ENCODE data around the gene KLHDC7B.

The KLHDC7B gene

GRCh38 chr22:50545522-50546325, at the start of gene KLHDC7B:
Gene KLHDC7B (plus strand): TSS chr22:50545899. CDS start chr22:50546244, 345 bp downstream.
- no peak for DNase-seq (ENCODE audit: extremely low read depth, low read depth)
- no peak; the same call in none of the 2 replicates for TF ChIP-seq CTCF (IDR thresholded peaks at IDR 0.05; ENCODE audit: low read depth, low read length)

DNA sequence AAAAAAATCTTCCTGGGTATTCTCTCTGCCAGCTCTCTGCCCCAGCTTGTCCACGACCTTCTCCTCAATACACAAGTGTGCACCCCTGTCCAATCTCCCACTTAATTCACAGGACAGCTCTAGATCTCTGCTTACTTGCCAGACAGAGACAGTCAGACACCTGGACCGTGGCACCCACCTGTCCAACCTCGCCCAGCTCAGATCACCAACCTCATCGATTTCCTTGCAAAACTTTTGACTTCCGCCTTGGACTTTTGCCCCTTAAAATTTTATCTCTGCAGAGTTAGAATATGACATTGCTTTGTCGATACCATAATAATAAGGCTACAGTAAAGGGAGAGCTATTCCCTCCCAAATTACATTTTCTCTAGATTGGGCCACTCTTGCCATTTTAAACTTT, 48.6 kb upstream of the KLHDC7B start:
- no peak for DNase-seq (ENCODE audit: extremely low read depth, low read depth)
- TF ChIP-seq CTCF (IDR thresholded peaks at IDR 0.05; ENCODE audit: low read depth, low read length): no peak

DNA sequence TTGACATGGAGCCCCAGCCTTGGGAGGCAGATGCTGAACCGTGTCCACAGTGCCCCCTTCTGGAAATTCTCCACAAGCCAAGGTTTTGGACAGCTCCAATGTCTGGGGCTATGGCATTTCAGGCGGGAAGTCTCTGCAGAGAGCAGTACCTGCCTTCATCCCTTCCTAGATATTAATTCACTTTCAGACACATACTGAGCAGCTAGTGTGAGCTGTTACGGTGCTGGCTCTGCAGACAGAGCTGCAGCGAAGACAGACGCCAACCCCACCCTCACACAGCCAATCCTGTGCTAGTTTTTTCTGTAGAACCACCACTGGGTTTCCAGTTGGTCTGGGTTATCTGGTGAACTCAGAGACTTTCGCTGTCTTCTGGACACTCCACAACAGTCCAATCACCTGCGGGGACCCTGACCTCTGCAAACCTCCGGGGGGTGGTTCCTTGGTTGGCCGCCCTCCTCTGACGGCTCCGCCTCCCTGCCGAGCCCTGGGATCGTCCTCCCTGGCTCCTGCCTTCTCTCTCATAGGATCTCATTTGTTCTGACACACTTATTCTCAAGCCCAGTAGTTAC, 47.3 kb upstream of the KLHDC7B start:
- no peak for DNase-seq (ENCODE audit: extremely low read depth, low read depth)
- peak; percentile 66 for TF ChIP-seq CTCF (IDR thresholded peaks at IDR 0.05; ENCODE audit: low read depth, low read length)

DNA sequence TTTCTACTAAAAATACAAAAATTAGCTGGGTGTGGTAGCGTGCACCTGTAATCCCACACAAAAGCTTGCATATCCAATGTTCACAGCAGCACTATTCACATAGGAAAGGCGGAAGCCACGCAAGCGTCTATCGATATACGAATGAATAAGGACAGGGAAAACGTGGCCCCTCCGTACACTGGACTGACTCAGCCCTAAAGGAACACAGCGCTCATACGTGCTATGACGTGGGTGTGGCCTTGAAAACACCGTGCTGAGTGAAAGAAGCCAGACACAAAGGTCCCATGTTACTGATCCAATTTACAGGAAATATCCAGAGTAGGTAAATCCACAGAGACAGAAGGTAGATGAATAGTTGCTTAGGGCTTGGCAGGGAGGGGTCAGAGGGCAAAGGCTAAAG, 45.2 kb upstream of the KLHDC7B start:
- no peak for DNase-seq (ENCODE audit: extremely low read depth, low read depth)
- TF ChIP-seq CTCF (IDR thresholded peaks at IDR 0.05; ENCODE audit: low read depth, low read length): no peak

GRCh38 chr22:50502096-50502495, 43.6 kb upstream of the KLHDC7B start:
- no peak for TF ChIP-seq CTCF (IDR thresholded peaks at IDR 0.05; ENCODE audit: low read depth, low read length)
- no peak for DNase-seq (ENCODE audit: extremely low read depth, low read depth)

- no peak for DNase-seq (ENCODE audit: extremely low read depth, low read depth)
- TF ChIP-seq CTCF (IDR thresholded peaks at IDR 0.05; ENCODE audit: low read depth, low read length): no peak
These were observed 42.8 kb upstream of the KLHDC7B start for GRCh38 chr22:50502628-50503474.
